BE2C (cell line): ENCODE measurements around the gene ARRB1.

Experiments used
- DNase-seq: peaks from one replicate; pipeline ENCODE4 v3.0.0-alpha.2; 2020
- H3K27me3 ChIP-seq: fragments of 250-450 bp; sonication (Bioruptor Pico); 2 replicates; pipeline ENCODE4 v1.5.1; 2020; ENCODE audit warnings: mild to moderate bottlenecking
- H3K36me3 ChIP-seq: fragments of 250-450 bp; sonication (Bioruptor Pico); 2 replicates; pipeline ENCODE4 v1.5.1; 2020; ENCODE audit warnings: mild to moderate bottlenecking
- H3K4me1 ChIP-seq: fragments of 250-450 bp; sonication (Bioruptor Pico); 2 replicates; pipeline ENCODE4 v1.5.1; 2020
- H3K4me3 ChIP-seq: 2 replicates; pipeline ENCODE4 v1.5.1; 2011; ENCODE audit warnings: low read depth, low read length
- H3K9me3 ChIP-seq: fragments of 250-450 bp; sonication (Bioruptor Pico); 2 replicates; pipeline ENCODE4 v1.5.1; 2020
- CTCF ChIP-seq: IDR thresholded peaks from 2 replicates; pipeline ENCODE4 v1.5.1; 2012; ENCODE audit warnings: mild to moderate bottlenecking, low read depth, low read length

The ARRB1 gene

GRCh38 chr11:75246671-75247350 lies 104.7 kb downstream of the ARRB1 start:
- Histone ChIP-seq H3K36me3 (no peaks in the 10 kb centered on the region), H3K4me3 (no peak overlapping the region), H3K4me1 (peaks cover 12% of the 10 kb centered on the region), H3K27me3 (peaks cover 2% of the 10 kb centered on the region), H3K9me3 (no peaks in the 10 kb centered on the region)
- DNase-seq: peak; percentile 31
- TF ChIP-seq CTCF: no peak

- H3K9me3 ChIP-seq: no peaks in the 10 kb centered on the region
- H3K4me3 ChIP-seq: no peak overlapping the region
- no peak for TF ChIP-seq CTCF
- H3K4me1 ChIP-seq: peaks cover 12% of the 10 kb centered on the region
- peaks cover 6% of the 10 kb centered on the region for H3K27me3 ChIP-seq
- H3K36me3 ChIP-seq: no peaks in the 10 kb centered on the region
- peak; percentile 2 for DNase-seq
Measured at GRCh38 chr11:75246006-75246670, 105.3 kb downstream of the ARRB1 start.

- peaks cover 12% of the 10 kb centered on the region for H3K4me1 ChIP-seq
- H3K4me3 ChIP-seq: no peak overlapping the region
- TF ChIP-seq CTCF: peak; percentile 33
- DNase-seq: peak; percentile 4
- no peaks in the 10 kb centered on the region for H3K9me3 ChIP-seq
- H3K27me3 ChIP-seq: peaks cover 6% of the 10 kb centered on the region
- no peaks in the 10 kb centered on the region for H3K36me3 ChIP-seq
Measured at GRCh38 chr11:75245356-75246005, 106.0 kb downstream of the ARRB1 start.

- no peak for TF ChIP-seq CTCF
- no peaks in the 10 kb centered on the region for H3K36me3 ChIP-seq
- H3K27me3 ChIP-seq: peaks cover 6% of the 10 kb centered on the region
- no peak overlapping the region for H3K4me3 ChIP-seq
- H3K9me3 ChIP-seq: no peaks in the 10 kb centered on the region
- peak; percentile 3 for DNase-seq
- H3K4me1 ChIP-seq: peaks cover 12% of the 10 kb centered on the region
Measured at GRCh38 chr11:75244052-75244814, 107.2 kb downstream of the ARRB1 start.

GRCh38 chr11:75242722-75243600 lies 108.5 kb downstream of the ARRB1 start:
- Histone ChIP-seq H3K27me3 (peaks cover 6% of the 10 kb centered on the region), H3K4me3 (no peak overlapping the region), H3K4me1 (peaks cover 7% of the 10 kb centered on the region), H3K9me3 (no peaks in the 10 kb centered on the region), H3K36me3 (peaks cover 2% of the 10 kb centered on the region; the same call in 1 of the 2 replicates)
- DNase-seq: peak; percentile 4
- TF ChIP-seq CTCF: no peak
